ENCODE data around the gene TMCC2. TPM values are rescaled to one million over a fixed set of nuclear protein-coding genes. Genes with fewer than 3 reads are reported as not detected.

TMCC2 gene
- total RNA-seq, 4 donors from 2014 or later = 2.4 to 6.1 (median 5.3) TPM

- H3K4me3 ChIP-seq = no peak overlapping the region
- intact Hi-C loops (cut with DNase I; ENCODE audit: low total_unique reads) = no loop called here
These were observed 57.8 kb downstream of the TMCC2 start for GRCh38 chr1:205285381-205286101.

GRCh38 chr1:205286335-205286950 lies 58.7 kb downstream of the TMCC2 start:
- Histone ChIP-seq H3K4me3 (no peak overlapping the region), H3K27ac (peak overlapping the region; percentile 47 to 69), H3K4me1 (peaks cover 0 to 8% of the 10 kb centered on the region in 2 donors), H3K9me3 (no peaks in the 10 kb centered on the region), H3K27me3 (no peaks in the 10 kb centered on the region), H3K36me3 (no peaks in the 10 kb centered on the region)
- TF ChIP-seq CTCF (IDR thresholded peaks at IDR 0.05) (no peak), POLR2A (IDR thresholded peaks at IDR 0.05) (no peak)
- intact Hi-C loops (cut with DNase I; ENCODE audit: low total_unique reads) = no loop called here
- DNase-seq = no peak

More at GRCh38 chr1:205285381-205286101, 57.8 kb downstream of the TMCC2 start:
- peak; percentile 38 to 50 for DNase-seq
- no peaks in the 10 kb centered on the region for H3K27me3 ChIP-seq
- TF ChIP-seq POLR2A (IDR thresholded peaks at IDR 0.05) (no peak), CTCF (IDR thresholded peaks at IDR 0.05) (no peak)
- no peaks in the 10 kb centered on the region for H3K36me3 ChIP-seq
- H3K27ac ChIP-seq = peak overlapping the region; percentile 47 to 69
- peaks cover 0 to 8% of the 10 kb centered on the region in 2 donors for H3K4me1 ChIP-seq
- no peaks in the 10 kb centered on the region for H3K9me3 ChIP-seq

- intact Hi-C loops (cut with DNase I; ENCODE audit: low total_unique reads) = no loop called here
- no peaks in the 10 kb centered on the region for H3K9me3 ChIP-seq
- TF ChIP-seq CTCF (IDR thresholded peaks at IDR 0.05) (no peak), POLR2A (IDR thresholded peaks at IDR 0.05) (no peak)
- H3K4me3 ChIP-seq = no peak overlapping the region
- H3K4me1 ChIP-seq = peaks cover 0 to 8% of the 10 kb centered on the region in 2 donors
- no peaks in the 10 kb centered on the region for H3K27me3 ChIP-seq
- peak overlapping the region in 1 of 2 donors; percentile 69 for H3K27ac ChIP-seq
- DNase-seq = no peak
- H3K36me3 ChIP-seq = no peaks in the 10 kb centered on the region
These were observed 59.3 kb downstream of the TMCC2 start for GRCh38 chr1:205287076-205287475.

- Histone ChIP-seq H3K4me3 (no peak overlapping the region), H3K27ac (no peak overlapping the region), H3K9me3 (no peaks in the 10 kb centered on the region), H3K36me3 (no peaks in the 10 kb centered on the region), H3K27me3 (no peaks in the 10 kb centered on the region), H3K4me1 (peaks cover 0 to 8% of the 10 kb centered on the region in 2 donors)
- DNase-seq = no peak
- TF ChIP-seq CTCF (IDR thresholded peaks at IDR 0.05) (no peak), POLR2A (IDR thresholded peaks at IDR 0.05) (no peak)
- intact Hi-C loops (cut with DNase I; ENCODE audit: low total_unique reads) = no loop called here
These were observed 60.2 kb downstream of the TMCC2 start for GRCh38 chr1:205287767-205288559.

All from uterus (tissue), 4 donors.